H1 (cell line): ENCODE data around the gene KLHL14.

Source experiments
- CBX5 ChIP-seq: fragments of 300-800, 300-1000 bp; sonication (generic); IDR thresholded peaks from 2 replicates; pipeline ENCODE4 v1.7.1; 2016; ENCODE audit warnings: antibody characterized with exemption, low read length, low read depth
- CTCF ChIP-seq, 3 experiments: IDR thresholded peaks; 1 replicate in 2 of 3; 2 replicates in 1 of 3; pipeline versions ENCODE4 v1.5.1 to v1.6.1; 2011; ENCODE audit warnings: low read length in 3 of 3, mild to moderate bottlenecking in 3 of 3, inconsistent platforms in 2 of 3, low read depth in 1 of 3, moderate library complexity in 1 of 3; ENCODE audit not compliant: insufficient read depth in 1 of 3; ENCODE audit errors: control extremely low read depth in 1 of 3
- EZH2 ChIP-seq: fragments of 200-600 bp; sonication (generic); IDR thresholded peaks from 2 replicates; pipeline ENCODE4 v1.7.1; 2012; ENCODE audit warnings: low read depth, mild to moderate bottlenecking, moderate library complexity, low read length, inconsistent platforms; ENCODE audit not compliant: severe bottlenecking
- HDAC2 ChIP-seq, 2 experiments: fragments of 300-600 bp in 1 of 2; sonication (generic) in 1 of 2; IDR thresholded peaks; 2 replicates each; pipeline ENCODE4 v1.6.1; 2011 to 2012; ENCODE audit warnings: low read depth in 2 of 2, low read length in 2 of 2, mild to moderate bottlenecking in 2 of 2, moderate library complexity in 2 of 2, borderline replicate concordance in 1 of 2, inconsistent platforms in 1 of 2
- JUN ChIP-seq: IDR thresholded peaks from 2 replicates; pipeline ENCODE4 v1.6.1; 2011; ENCODE audit warnings: low read depth, mild to moderate bottlenecking, improper control_type of control experiment, low read length
- JUND ChIP-seq: IDR thresholded peaks from 2 replicates; pipeline ENCODE4 v1.6.1; 2011; ENCODE audit warnings: mild to moderate bottlenecking, improper control_type of control experiment, low read length
- POLR2A ChIP-seq, 2 experiments: IDR thresholded peaks; 1 replicate in 1 of 2; 2 replicates in 1 of 2; pipeline ENCODE4 v1.6.1; 2011; ENCODE audit warnings: low read depth in 2 of 2, low read length in 2 of 2, mild to moderate bottlenecking in 2 of 2; ENCODE audit errors: control extremely low read depth in 1 of 2
- RAD21 ChIP-seq, 2 experiments: IDR thresholded peaks in 1 of 2; conservative IDR thresholded peaks in 1 of 2; 2 replicates each; pipeline ENCODE4 v1.6.1; 2011; ENCODE audit warnings: low read depth in 2 of 2, low read length in 2 of 2, improper control_type of control experiment in 1 of 2, inconsistent platforms in 1 of 2, mild to moderate bottlenecking in 1 of 2, moderate library complexity in 1 of 2
- RFX5 ChIP-seq: IDR thresholded peaks from 2 replicates; pipeline ENCODE4 v1.6.1; 2011; ENCODE audit warnings: low read depth, low read length, improper control_type of control experiment, borderline replicate concordance
- RXRA ChIP-seq: IDR thresholded peaks from 2 replicates; pipeline ENCODE4 v1.6.1; 2011; ENCODE audit warnings: low read depth, mild to moderate bottlenecking, low read length, moderate library complexity; ENCODE audit not compliant: insufficient read depth
- SUZ12 ChIP-seq: fragments of 200-600 bp; sonication (generic); IDR thresholded peaks from 2 replicates; pipeline ENCODE4 v1.6.1; 2012; ENCODE audit warnings: mild to moderate bottlenecking, inconsistent platforms, low read length, moderate library complexity, mixed read lengths

GRCh38 chr18:32798209-32798960 lies 25.6 kb upstream of the KLHL14 start:
- TF ChIP-seq RAD21 (IDR thresholded peaks at IDR 0.05 in 1 of 2, conservative IDR thresholded peaks at IDR 0.05 in 1 of 2; ENCODE audit: low read depth in 2 of 2, low read length in 2 of 2) (no peak), POLR2A (IDR thresholded peaks at IDR 0.05; ENCODE audit: control extremely low read depth in 1 of 2, low read depth in 2 of 2, low read length in 2 of 2) (no peak), CTCF (IDR thresholded peaks at IDR 0.05; ENCODE audit: control extremely low read depth in 1 of 3, insufficient read depth in 1 of 3, low read depth in 1 of 3, low read length in 3 of 3) (no peak), CBX5 (no peak), RXRA (no peak), EZH2 (no peak), JUND (no peak), HDAC2 (IDR thresholded peaks at IDR 0.05; ENCODE audit: borderline replicate concordance in 1 of 2, low read depth in 2 of 2, low read length in 2 of 2) (no peak), JUN (no peak), SUZ12 (no peak), RFX5 (no peak)
